GM19397 (cell line): ENCODE data around the gene NME1.
A peak's percentile ranks its signal among the peaks of the same experiment; 100 is the strongest.
"Not testable (repeated sequence)": the region's sequence is repeated elsewhere in the genome, so short reads cannot be mapped to it uniquely, and the experiment has no call there.

Experiments used
- ATAC-seq: cut with Tn5 transposase; IDR thresholded peaks from one replicate; pipeline ENCODE4 v1.9.1; 2021; ENCODE audit warnings: mild to moderate bottlenecking, moderate library complexity; ENCODE audit not compliant: unreplicated experiment

Gene NME1

GRCh38 chr17:51144266-51145022 lies 8.9 kb upstream of the NME1 start:
- ATAC-seq = no peak

- ATAC-seq = no peak
Measured at GRCh38 chr17:51147650-51148049, 5.7 kb upstream of the NME1 start.

GRCh38 chr17:51149163-51149562 lies 4.2 kb upstream of the NME1 start:
- no peak for ATAC-seq

- no peak for ATAC-seq
Measured at GRCh38 chr17:51150932-51151331, 2.4 kb upstream of the NME1 start.

- peak; percentile 1 for ATAC-seq
Measured at GRCh38 chr17:51152766-51153209, 571 bp upstream of the NME1 start.

- ATAC-seq = no peak
Measured at GRCh38 chr17:51154176-51154575, 817 bp downstream of the NME1 start.

GRCh38 chr17:51155416-51155815 lies 2.1 kb downstream of the NME1 start:
- ATAC-seq = no peak

- ATAC-seq = no peak
Measured at GRCh38 chr17:51159604-51160003, 6.2 kb downstream of the NME1 start.

- ATAC-seq = no peak
Measured at GRCh38 chr17:51161541-51161940, 8.2 kb downstream of the NME1 start.

- no peak for ATAC-seq
Measured at GRCh38 chr17:51164911-51165679, 11.7 kb downstream of the NME1 start.

GRCh38 chr17:51165680-51166197 lies 12.4 kb downstream of the NME1 start:
- no peak for ATAC-seq

- peak; percentile 87 for ATAC-seq
Measured at GRCh38 chr17:51166198-51166986, 13.0 kb downstream of the NME1 start, which contains the start of gene NME2. Gene NME2, plus strand, starts transcription at chr17:51166411. Its CDS starts 420 bp downstream, at chr17:51166831.

- ATAC-seq = peak; percentile 42
Measured at GRCh38 chr17:51166987-51167931, 13.9 kb downstream of the NME1 start.

GRCh38 chr17:51169340-51169739 lies 16.0 kb downstream of the NME1 start:
- ATAC-seq = no peak

GRCh38 chr17:51170736-51171135 lies 17.4 kb downstream of the NME1 start:
- no peak for ATAC-seq

GRCh38 chr17:51172030-51172429 lies 18.7 kb downstream of the NME1 start:
- not testable (repeated sequence) for ATAC-seq

GRCh38 chr17:51180486-51180885 lies 27.1 kb downstream of the NME1 start:
- ATAC-seq = no peak

- ATAC-seq = no peak
Measured at GRCh38 chr17:51184124-51184523, 30.8 kb downstream of the NME1 start.

GRCh38 chr17:51185763-51186332 lies 32.5 kb downstream of the NME1 start:
- no peak for ATAC-seq
